Measurements from ENCODE around the gene SEMA3G.

SEMA3G gene

DNA sequence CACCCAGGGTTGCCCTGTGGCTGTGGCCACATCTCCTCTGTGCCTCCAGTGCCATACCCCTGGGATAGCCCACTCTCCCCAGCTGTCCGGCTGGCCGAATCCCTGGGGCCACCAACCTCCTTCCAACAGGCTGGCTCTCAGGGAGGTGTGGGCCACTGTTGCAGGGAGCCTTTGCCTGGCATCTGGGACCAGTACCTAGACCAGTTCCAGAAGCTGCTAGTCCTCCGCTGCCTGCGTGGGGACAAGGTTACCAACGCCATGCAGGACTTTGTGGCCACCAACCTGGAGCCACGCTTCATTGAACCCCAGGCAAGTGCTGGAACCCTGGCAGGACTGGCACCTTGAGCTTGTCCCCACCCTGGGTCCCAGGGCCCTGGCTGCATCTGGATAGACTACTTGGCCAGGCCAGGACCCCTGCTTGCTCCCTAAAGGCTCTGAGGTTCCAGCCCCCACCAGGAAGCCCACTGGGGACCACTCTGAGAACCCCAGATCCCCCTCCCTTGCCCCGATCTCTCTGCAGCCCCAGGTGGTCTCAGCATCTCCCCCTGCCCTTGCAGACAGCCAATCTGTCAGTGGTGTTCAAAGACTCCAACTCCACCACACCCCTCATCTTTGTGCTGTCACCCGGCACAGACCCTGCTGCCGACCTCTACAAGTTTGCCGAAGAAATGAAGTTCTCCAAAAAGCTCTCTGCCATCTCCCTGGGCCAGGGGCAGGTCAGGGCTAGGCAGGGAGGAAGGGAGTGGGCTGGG lies 50.0 kb downstream of the SEMA3G start:
- no peak for DNase-seq

GRCh38 chr3:52393959-52394670 lies 50.8 kb downstream of the SEMA3G start:
- DNase-seq: no peak

DNA sequence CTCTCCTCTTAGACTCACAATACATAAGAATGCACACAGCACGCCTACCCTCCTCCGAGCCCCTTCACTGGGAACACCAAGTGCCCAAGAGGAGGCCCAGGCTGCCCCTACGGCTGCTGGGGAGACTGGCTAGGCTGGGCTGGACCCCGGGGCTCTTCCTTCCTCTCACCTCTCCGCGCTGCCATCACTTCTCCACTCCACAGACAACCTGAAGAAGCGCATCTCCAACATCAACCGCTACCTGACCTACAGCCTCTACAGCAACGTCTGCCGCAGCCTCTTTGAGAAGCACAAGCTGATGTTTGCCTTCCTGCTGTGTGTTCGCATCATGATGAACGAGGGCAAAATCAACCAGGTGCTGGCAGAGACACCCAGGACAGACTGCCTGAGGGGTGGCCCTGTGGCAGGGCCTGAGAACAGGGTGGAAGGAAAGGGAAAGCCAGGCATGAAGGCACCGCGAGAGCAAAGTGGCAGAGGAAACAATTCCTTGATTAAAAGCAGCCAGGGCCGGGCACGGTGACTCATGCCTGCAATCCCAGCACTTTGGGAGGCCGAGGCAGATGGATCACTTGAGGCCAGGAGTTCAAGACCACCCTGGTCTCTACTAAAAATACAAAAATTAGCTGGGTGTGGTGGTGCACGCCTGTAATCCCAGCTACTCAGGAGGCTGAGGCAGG lies 51.6 kb downstream of the SEMA3G start:
- no peak for DNase-seq

DNA sequence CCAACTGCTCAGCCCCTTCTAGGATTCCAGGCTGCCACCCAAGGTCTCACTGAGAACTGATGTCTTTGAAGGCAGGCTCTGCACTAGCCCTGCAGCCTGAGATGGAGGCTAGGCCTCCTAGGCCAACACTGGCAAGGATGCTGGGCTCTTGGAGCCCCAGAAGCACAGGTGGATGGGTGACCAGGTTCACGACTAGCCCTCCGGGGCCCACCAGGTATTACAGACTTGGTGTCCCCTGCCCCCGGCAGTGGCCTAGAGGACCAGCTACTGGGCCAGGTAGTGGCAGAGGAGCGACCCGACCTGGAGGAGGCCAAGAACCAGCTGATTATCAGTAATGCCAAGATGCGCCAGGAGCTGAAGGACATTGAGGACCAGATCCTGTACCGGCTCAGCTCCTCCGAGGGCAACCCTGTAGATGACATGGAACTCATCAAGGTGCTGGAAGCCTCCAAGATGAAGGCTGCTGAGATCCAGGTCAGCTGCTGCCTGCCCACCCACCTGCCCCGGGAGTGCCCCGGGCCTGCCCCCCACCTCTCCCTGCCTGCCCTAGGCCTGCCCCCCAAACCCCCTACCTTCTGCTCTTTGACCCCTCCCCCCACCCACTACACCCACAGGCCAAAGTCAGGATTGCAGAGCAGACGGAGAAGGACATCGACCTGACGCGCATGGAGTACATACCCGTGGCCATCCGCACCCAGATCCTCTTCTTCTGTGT lies 52.5 kb downstream of the SEMA3G start:
- no peak for DNase-seq

- no peak for DNase-seq
These were observed 53.8 kb downstream of the SEMA3G start for GRCh38 chr3:52391096-52391495.

- no peak for DNase-seq
These were observed 56.0 kb downstream of the SEMA3G start for GRCh38 chr3:52388933-52389332.

GRCh38 chr3:52388348-52388821 lies 56.5 kb downstream of the SEMA3G start:
- DNase-seq: no peak

- DNase-seq: no peak
These were observed 57.4 kb downstream of the SEMA3G start for GRCh38 chr3:52387481-52387880.

DNA sequence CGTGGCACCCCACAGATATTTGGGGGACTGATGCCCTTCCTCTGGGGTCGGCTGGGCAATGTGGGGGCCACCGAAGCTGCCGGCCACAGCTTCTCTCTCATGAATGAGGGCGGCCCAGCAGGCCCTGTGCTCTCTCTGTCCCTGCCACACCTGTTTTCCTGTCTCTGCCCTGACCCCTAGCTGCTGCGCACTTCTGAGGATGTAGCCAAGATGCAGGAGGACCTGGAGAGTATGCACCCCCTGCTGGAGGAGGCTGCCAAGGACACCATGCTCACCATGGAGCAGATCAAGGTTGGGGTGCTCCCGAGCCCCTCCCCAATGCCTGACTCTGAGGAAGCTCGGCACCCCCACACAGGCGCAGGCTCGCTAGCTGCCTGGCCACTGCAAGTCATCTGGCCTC lies 59.7 kb downstream of the SEMA3G start:
- peak in 1 of 5 donors; percentile 23 for DNase-seq

GRCh38 chr3:52384019-52384761 lies 60.7 kb downstream of the SEMA3G start:
- no peak for DNase-seq

- no peak for DNase-seq
These were observed 61.5 kb downstream of the SEMA3G start for GRCh38 chr3:52383446-52383845.
